ENCODE measurements around the gene ASPHD1.
"Not testable (repeated sequence)": the region's sequence is repeated elsewhere in the genome, so short reads cannot be mapped to it uniquely, and the experiment has no call there.

The ASPHD1 gene

DNA sequence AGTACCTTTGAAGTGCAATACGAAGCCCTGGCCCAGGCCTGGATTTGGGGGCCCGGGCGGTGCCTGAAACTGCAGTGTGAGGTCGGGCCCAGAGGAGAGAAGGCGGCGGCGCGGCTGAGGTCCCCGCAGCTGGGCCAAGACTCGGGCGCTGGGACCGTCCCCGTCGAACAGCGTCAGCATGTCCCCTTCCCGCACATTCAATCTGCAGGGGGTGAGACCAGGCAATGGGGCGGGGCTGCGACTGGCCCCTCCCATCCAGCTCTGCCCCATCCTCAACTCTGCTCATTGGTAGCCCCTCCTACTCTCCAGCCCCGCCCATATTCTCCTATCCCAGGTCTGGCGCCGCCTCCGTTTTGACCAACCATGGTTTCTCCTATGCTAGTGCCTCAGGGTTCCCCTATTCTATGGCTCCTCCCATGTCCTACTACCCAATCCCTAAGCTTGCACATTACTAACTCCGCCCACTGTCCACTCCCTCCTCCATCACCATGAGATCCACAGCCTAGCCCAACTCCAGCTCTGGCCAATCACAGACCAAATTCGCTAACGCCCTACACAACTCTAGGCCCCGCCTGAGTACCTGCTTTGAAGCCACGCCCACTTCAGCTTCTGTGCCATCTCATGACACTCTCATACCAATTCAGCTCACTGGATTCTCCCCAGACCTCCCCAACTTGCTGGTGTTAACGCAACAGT lies 22.9 kb upstream of the ASPHD1 start:
- no peak for DNase-seq (ENCODE audit: low read depth)

DNA sequence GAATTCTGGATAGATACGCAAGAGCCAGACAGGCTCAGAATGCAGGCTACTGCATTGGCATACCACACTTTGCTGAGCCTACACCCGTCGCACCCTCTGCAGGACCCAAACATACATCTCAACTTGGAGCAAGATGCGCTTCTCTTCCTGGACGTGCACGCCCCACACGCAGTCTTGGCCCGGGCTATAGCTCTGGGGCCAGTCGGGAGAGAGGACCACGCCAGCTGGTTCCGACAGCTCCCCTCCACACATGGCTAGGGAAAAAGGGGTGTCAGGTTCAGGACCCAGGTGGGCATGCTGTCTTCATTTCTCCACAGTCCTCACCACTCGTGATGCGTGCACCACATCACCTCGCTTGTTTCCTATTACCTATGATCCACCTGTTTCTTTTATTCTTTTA lies 22.1 kb upstream of the ASPHD1 start:
- no peak for DNase-seq (ENCODE audit: low read depth)

DNA sequence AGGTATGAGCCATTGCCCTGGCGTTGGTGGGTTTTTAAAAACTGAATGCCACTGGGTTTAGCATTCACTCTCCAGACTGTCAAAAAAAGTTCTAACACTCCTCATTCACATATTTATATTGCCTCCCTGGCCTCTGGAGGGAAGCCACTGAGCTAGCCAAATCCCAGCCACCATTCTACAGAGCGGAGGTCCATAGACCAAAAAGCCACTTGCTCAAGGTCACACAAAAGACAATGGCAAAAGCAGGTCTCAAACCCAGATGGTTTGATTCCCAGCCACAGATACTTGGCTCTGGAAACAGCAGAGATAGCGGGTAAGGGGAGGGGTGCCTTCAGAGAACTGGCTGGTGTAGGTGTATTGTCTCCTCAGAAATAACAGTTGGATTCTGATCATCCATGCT lies 19.2 kb upstream of the ASPHD1 start:
- no peak for DNase-seq (ENCODE audit: low read depth)

GRCh38 chr16:29883987-29884386 lies 16.3 kb upstream of the ASPHD1 start:
- DNase-seq (ENCODE audit: low read depth), result no peak

DNA sequence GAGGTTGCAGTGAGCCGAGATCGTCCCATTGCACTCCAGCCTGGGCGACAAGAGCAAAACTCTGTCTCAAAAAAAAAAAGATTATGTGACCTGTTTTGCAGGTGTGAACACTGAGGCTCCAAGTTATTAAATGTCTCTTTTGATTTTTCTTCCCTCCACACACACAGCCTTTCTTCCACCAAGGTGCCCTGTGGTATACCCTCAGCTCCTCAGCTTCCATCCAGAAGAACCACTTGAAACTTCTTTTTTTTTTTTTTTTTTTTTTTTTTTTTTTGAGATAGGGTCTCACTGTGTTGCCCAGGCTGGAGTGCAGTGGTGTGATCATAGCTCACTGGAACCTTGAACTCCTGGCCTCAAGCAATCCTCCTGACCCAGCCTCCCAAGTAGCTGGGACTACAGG lies 10.9 kb upstream of the ASPHD1 start:
- DNase-seq (ENCODE audit: low read depth), result not testable (repeated sequence)

DNA sequence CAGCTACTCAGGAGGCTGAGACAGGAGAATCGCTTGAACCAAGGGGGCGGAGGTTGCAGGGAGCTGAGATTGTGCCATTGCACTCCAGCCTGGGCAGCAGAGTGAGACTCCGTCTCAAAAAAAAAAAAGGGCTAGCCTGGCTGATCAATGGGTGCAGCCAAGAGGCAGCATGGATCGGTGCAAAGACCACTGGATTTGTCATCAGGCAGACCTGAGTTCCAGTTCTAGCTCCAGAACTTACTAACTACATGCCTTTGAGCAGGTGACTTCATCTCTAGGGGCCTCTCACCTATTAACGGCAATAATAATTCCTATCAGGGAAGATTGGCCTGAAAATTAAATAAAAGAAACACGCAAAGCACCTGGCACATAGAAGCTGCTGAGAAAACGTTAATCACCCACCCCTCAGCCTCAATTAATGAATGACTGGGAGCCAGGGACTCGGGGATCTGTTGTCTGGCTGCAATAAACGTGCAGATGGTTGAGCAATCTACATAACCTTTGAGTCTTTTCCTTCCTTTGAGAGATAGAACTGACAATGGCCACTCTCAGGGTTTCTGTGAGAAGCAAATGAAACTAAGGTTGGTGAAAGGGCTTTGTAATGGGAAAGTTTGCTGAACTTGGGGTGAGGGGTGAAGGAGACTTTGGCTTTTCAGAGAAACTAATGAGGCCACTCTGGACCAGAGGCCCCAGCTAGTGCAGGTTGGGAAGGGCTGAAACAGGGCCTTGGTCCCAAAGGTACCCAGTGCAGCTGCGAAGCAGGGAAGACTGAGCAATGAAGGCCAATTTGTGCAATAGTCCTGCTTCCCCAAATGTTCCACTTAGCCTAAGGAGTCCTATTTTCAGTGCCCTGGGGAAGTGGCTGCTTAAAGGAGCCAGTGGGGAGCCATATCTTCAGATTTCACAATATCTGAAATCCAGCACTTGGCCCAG lies 8.5 kb upstream of the ASPHD1 start:
- no peak for DNase-seq (ENCODE audit: low read depth)

- DNase-seq (ENCODE audit: low read depth), result no peak
These were observed 7.9 kb upstream of the ASPHD1 start for GRCh38 chr16:29892458-29892813.

GRCh38 chr16:29893553-29893952 lies 6.7 kb upstream of the ASPHD1 start:
- DNase-seq (ENCODE audit: low read depth), result no peak

GRCh38 chr16:29894352-29894751 lies 5.9 kb upstream of the ASPHD1 start:
- DNase-seq (ENCODE audit: low read depth), result no peak

- DNase-seq (ENCODE audit: low read depth), result no peak
These were observed 3.4 kb upstream of the ASPHD1 start for GRCh38 chr16:29896841-29897240.

DNA sequence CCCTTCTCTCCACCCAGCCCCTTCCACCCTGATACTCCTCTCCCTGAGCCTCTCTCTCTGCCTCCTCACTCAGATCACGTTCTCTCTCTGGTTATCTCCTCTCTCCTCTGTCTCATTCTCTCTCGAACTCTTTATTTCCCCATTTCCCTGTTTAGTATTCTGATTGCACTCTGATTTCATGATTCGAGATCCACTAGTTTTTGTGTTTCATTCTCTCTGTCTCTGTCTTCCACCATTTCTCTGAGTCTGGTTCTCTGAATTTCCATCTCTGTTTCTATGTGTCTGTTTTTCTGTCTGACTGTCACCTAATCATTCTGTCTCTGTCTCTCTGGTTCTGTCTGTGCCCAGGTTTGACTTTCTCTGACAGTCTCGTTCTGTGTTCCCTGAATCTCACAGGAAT lies 3.0 kb upstream of the ASPHD1 start:
- no peak for DNase-seq (ENCODE audit: low read depth)

GRCh38 chr16:29898135-29898803 lies 2.0 kb upstream of the ASPHD1 start:
- DNase-seq (ENCODE audit: low read depth), result no peak

DNA sequence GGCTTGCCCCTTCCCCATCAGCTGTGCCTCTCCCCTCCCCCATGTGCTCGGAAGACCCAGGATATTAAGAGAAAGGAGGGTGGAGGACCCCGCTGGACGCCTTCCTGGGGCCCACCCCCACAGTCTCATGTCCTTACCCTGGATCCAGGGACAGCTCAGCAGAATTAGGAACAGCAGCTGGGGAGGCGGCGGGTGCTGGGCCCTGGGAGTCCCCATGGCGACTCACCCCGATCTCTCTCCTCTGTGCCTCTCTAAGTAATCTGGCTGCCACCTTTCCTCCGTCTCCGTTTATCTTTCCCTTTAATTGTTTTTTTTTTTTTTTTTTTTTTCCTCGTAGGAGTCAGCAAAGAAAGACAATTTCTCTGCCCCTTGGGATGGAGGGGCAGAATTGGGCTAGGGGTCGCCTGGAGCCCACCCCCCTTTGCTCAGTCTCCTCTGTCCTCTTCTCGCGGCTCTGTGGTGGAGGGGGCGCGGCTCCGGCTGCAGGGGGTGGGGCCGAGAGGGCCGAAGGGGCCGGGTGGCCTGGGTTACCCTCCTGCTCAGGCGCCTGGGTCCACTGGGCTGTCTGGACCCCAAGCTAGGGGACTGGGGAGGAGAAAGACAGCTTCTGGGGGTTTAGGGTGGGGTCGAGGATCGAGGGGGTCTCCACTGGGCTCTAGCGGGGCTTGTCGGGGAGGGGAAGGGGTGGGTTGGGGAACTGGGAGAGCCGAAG lies 1.3 kb upstream of the ASPHD1 start:
- DNase-seq (ENCODE audit: low read depth), result no peak

GRCh38 chr16:29899516-29900101 lies 679 bp upstream of the ASPHD1 start, which contains the start of gene SEZ6L2:
TSS of gene SEZ6L2 (minus strand) at chr16:29899550. CDS start at chr16:29899019, 531 bp downstream.
- DNase-seq (ENCODE audit: low read depth), result peak; percentile 76

DNA sequence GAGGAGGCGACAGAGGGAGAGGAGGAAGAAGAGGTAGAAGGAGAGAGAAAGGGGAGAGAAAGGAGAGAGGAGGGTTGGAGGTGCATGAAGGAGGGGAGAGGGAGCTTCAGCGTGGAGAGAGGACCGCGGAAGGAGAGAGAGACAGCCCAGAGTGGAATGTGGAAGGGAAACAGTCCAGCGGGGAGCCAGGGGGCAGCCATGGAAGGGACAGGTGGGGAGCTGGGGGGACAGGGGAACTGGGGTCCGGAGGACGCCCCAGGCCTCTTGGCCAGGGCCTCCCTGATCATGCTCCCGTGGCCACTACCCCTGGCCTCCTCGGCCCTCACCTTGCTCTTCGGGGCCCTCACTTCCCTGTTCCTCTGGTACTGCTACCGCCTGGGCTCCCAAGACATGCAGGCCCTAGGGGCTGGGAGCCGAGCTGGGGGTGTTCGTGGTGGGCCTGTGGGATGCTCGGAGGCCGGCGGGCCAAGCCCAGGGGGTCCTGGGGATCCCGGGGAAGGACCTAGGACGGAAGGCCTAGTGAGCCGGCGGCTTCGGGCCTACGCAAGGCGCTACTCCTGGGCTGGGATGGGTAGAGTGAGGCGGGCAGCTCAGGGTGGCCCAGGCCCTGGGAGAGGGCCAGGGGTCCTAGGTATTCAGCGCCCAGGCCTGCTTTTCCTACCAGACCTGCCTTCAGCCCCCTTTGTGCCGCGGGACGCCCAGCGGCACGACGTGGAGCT lies 759 bp downstream of the ASPHD1 start:
- no peak for DNase-seq (ENCODE audit: low read depth)

DNA sequence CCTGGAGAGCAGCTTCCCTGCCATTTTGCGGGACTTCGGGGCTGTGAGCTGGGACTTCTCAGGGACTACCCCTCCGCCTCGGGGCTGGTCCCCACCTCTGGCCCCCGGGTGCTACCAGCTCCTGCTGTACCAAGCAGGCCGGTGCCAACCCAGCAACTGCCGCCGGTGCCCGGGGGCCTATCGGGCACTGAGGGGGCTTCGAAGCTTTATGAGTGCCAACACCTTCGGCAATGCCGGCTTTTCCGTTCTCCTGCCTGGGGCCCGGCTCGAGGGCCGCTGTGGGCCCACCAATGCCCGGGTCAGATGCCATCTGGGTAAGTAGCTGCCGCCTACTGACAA lies 1.3 kb downstream of the ASPHD1 start:
- no peak for DNase-seq (ENCODE audit: low read depth)

DNA sequence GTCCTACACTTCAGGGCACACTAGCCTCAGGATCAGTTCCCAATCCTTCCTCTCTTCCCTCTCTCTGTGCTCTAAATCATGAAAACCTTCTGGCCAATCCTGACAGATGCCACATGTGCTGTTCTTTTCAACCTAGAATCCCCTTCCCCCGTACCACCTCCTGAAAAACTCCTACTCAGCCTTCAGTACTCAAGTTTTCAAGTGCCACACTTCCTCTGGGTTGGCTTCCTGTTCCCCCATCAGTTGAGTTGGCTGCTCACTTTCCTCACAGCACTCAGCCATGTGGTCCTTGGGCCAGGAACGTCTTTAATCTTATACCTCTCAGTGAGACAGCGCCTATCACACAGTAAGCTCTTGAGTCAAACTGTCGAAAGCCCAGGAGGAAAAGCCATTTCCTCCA lies 3.3 kb downstream of the ASPHD1 start:
- DNase-seq (ENCODE audit: low read depth), result no peak

DNA sequence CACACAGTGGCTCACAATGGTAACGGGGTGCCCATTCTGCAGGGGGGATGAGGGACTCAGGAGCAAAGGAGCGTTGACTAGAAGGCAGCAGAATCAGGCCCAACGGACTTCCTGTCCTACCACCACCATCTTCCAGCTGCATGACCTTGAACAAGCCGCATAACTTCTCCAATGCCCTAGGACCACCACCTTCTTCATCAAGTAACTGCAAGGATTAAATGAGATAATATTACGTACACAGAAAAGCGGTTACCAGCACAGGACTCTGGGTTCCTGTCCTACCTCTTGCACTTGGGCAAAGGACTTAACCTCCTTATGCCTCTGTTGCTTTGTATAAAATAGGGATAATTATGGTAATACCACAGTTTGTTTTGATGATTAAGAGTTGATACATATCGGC lies 4.7 kb downstream of the ASPHD1 start:
- DNase-seq (ENCODE audit: low read depth), result no peak

DNA sequence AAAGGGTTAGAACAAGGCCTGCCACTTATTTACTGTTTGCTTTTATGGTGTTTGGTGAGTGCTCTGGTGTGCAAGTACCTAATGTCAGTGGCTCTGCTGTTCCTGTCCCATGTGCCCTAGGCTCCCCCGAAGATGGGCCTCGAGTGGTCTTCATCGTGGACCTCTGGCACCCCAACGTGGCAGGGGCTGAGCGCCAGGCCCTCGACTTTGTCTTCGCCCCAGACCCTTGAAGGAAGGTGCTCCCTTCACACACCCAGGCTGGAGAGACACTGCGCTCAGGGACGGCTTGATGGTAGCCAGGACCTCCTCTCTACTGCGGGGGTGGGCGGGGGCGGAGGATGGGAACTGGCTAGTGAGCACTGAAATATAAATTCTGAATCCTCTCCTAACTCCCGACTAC lies 5.4 kb downstream of the ASPHD1 start:
- no peak for DNase-seq (ENCODE audit: low read depth)

GRCh38 chr16:29906520-29907244 lies 6.4 kb downstream of the ASPHD1 start:
- DNase-seq (ENCODE audit: low read depth), result no peak

DNA sequence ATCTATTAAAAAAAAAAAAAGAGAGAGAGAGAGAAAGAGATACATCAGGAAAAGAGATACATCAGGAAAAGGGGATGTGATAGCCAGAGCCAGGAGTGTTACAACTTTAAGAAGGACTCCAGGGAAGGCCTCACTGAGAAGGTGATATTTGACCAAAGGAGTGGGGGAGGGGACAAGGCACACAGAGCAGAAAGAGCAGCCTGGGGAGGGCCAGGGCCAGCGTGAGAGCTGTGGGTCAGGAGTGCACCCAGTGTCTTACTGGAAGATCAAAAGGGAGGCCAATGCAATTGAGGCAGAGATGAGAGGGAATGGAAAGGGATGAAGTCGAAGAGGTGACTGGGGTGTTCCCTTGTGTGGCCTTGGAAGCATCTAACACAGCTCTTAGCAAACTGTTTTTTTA lies 7.7 kb downstream of the ASPHD1 start:
- DNase-seq (ENCODE audit: low read depth), result no peak

Data from fibroblast of gingiva (primary cell).